Effector memory CD4-positive, alpha-beta T cell (primary cell): Measurements from ENCODE around the gene KRT71.

ENCODE experiments used
- DNase-seq, 3 donors: peaks; one replicate each; pipeline ENCODE4 v3.0.0-alpha.2; 2020
- H3K27ac ChIP-seq: 2 replicates; pipeline ENCODE4 v1.7.0; 2013; ENCODE audit warnings: mild to moderate bottlenecking, low read length, moderate library complexity; ENCODE audit not compliant: insufficient read depth, poor library complexity, severe bottlenecking
- H3K27me3 ChIP-seq: replicated peaks from 2 replicates; pipeline ENCODE4 v1.7.0; 2013; ENCODE audit warnings: mild to moderate bottlenecking, low read length; ENCODE audit not compliant: insufficient read depth, control insufficient read depth, poor library complexity, severe bottlenecking
- H3K36me3 ChIP-seq: 2 replicates; pipeline ENCODE4 v1.7.0; 2013; ENCODE audit warnings: mild to moderate bottlenecking, low read length, moderate library complexity; ENCODE audit not compliant: control insufficient read depth, insufficient read depth
- H3K4me1 ChIP-seq: 2 replicates; pipeline ENCODE4 v1.7.0; 2013; ENCODE audit warnings: low read length, mild to moderate bottlenecking; ENCODE audit not compliant: control insufficient read depth, insufficient read depth, poor library complexity, severe bottlenecking
- H3K4me3 ChIP-seq: 2 replicates; pipeline ENCODE4 v1.7.0; 2013; ENCODE audit warnings: low read length, low read depth, mild to moderate bottlenecking; ENCODE audit not compliant: insufficient read depth, poor library complexity, severe bottlenecking
- H3K9me3 ChIP-seq: 2 replicates; pipeline ENCODE4 v1.7.0; 2013; ENCODE audit warnings: mild to moderate bottlenecking, low read length, moderate library complexity; ENCODE audit not compliant: control insufficient read depth

Gene KRT71

GRCh38 chr12:52542785-52543318 is 10.1 kb downstream of the KRT71 start:
- no peak overlapping the region for H3K4me3 ChIP-seq
- no peaks in the 10 kb centered on the region for H3K27me3 ChIP-seq
- DNase-seq = no peak
- H3K36me3 ChIP-seq = no peaks in the 10 kb centered on the region
- no peaks in the 10 kb centered on the region for H3K4me1 ChIP-seq
- no peak overlapping the region for H3K27ac ChIP-seq
- H3K9me3 ChIP-seq = no peaks in the 10 kb centered on the region

- H3K4me1 ChIP-seq = no peaks in the 10 kb centered on the region
- DNase-seq = no peak
- H3K27me3 ChIP-seq = no peaks in the 10 kb centered on the region
Measured at GRCh38 chr12:52542157-52542556, 10.8 kb downstream of the KRT71 start.

GRCh38 chr12:52541709-52542108 is 11.2 kb downstream of the KRT71 start:
- Histone ChIP-seq H3K27ac (no peak overlapping the region), H3K27me3 (no peaks in the 10 kb centered on the region), H3K4me3 (no peak overlapping the region), H3K9me3 (no peaks in the 10 kb centered on the region), H3K4me1 (no peaks in the 10 kb centered on the region), H3K36me3 (no peaks in the 10 kb centered on the region)
- DNase-seq = no peak

More at GRCh38 chr12:52542157-52542556, 10.8 kb downstream of the KRT71 start:
- H3K27ac ChIP-seq = no peak overlapping the region
- H3K36me3 ChIP-seq = no peaks in the 10 kb centered on the region
- H3K9me3 ChIP-seq = no peaks in the 10 kb centered on the region
- no peak overlapping the region for H3K4me3 ChIP-seq

- H3K9me3 ChIP-seq = no peaks in the 10 kb centered on the region
- no peak overlapping the region for H3K4me3 ChIP-seq
- DNase-seq = no peak
- no peaks in the 10 kb centered on the region for H3K36me3 ChIP-seq
- no peaks in the 10 kb centered on the region for H3K27me3 ChIP-seq
- no peaks in the 10 kb centered on the region for H3K4me1 ChIP-seq
- no peak overlapping the region for H3K27ac ChIP-seq
Measured at GRCh38 chr12:52540531-52540930, 12.4 kb downstream of the KRT71 start.

GRCh38 chr12:52539821-52540173 is 13.1 kb downstream of the KRT71 start:
- H3K9me3 ChIP-seq = no peaks in the 10 kb centered on the region
- H3K36me3 ChIP-seq = no peaks in the 10 kb centered on the region
- H3K27ac ChIP-seq = no peak overlapping the region
- H3K4me3 ChIP-seq = no peak overlapping the region
- no peak for DNase-seq
- no peaks in the 10 kb centered on the region for H3K4me1 ChIP-seq
- H3K27me3 ChIP-seq = no peaks in the 10 kb centered on the region

GRCh38 chr12:52539083-52539820 is 13.7 kb downstream of the KRT71 start:
- H3K36me3 ChIP-seq = no peaks in the 10 kb centered on the region
- H3K27me3 ChIP-seq = no peaks in the 10 kb centered on the region
- no peak overlapping the region for H3K4me3 ChIP-seq
- no peak overlapping the region for H3K27ac ChIP-seq
- no peaks in the 10 kb centered on the region for H3K9me3 ChIP-seq
- no peak for DNase-seq
- H3K4me1 ChIP-seq = no peaks in the 10 kb centered on the region

- H3K9me3 ChIP-seq = no peaks in the 10 kb centered on the region
- DNase-seq = no peak
- H3K4me3 ChIP-seq = no peak overlapping the region
- H3K27ac ChIP-seq = no peak overlapping the region
- H3K27me3 ChIP-seq = no peaks in the 10 kb centered on the region
- H3K36me3 ChIP-seq = no peaks in the 10 kb centered on the region
- H3K4me1 ChIP-seq = no peaks in the 10 kb centered on the region
Measured at GRCh38 chr12:52537101-52537500, 15.8 kb downstream of the KRT71 start.

- DNase-seq = no peak
- no peaks in the 10 kb centered on the region for H3K9me3 ChIP-seq
- no peaks in the 10 kb centered on the region for H3K4me1 ChIP-seq
- H3K27me3 ChIP-seq = no peaks in the 10 kb centered on the region
- H3K36me3 ChIP-seq = no peaks in the 10 kb centered on the region
- no peak overlapping the region for H3K27ac ChIP-seq
- H3K4me3 ChIP-seq = no peak overlapping the region
Measured at GRCh38 chr12:52535574-52535973, 17.4 kb downstream of the KRT71 start.

- H3K4me1 ChIP-seq = no peaks in the 10 kb centered on the region
- H3K27me3 ChIP-seq = no peaks in the 10 kb centered on the region
- no peaks in the 10 kb centered on the region for H3K9me3 ChIP-seq
- H3K36me3 ChIP-seq = no peaks in the 10 kb centered on the region
- DNase-seq = no peak
- no peak overlapping the region for H3K27ac ChIP-seq
- no peak overlapping the region for H3K4me3 ChIP-seq
Measured at GRCh38 chr12:52534482-52534881, 18.5 kb downstream of the KRT71 start.

GRCh38 chr12:52533686-52534470 is 19.1 kb downstream of the KRT71 start:
- no peak for DNase-seq

More at GRCh38 chr12:52533686-52534470, 19.1 kb downstream of the KRT71 start:
- Histone ChIP-seq H3K4me1 (no peaks in the 10 kb centered on the region), H3K27ac (no peak overlapping the region), H3K4me3 (no peak overlapping the region), H3K9me3 (no peaks in the 10 kb centered on the region), H3K36me3 (no peaks in the 10 kb centered on the region), H3K27me3 (no peaks in the 10 kb centered on the region)
